Islet precursor cell (in vitro differentiated cells): ENCODE measurements around the gene HHATL.

Source experiments
- DNase-seq: peaks from one replicate; pipeline ENCODE4 v3.0.0-alpha.2; 2018

Gene HHATL

DNA sequence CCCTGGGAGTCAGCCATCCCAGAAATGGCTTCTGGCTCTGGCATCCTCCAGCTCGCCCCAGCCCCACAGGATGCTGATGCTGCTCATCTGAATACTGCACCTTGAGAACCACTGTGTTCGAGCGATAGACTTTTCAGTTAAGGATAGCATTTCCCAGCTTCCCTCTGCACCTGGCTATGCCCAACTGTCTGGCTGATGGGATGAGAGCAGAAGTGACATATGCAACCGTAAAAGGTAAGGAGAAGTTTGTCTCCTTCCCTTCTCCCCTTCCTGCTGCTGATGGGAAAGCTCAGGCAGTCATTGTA is 9.7 kb upstream of the HHATL start:
- DNase-seq, result peak; percentile 39

- DNase-seq, result peak; percentile 50
Measured at GRCh38 chr3:42711491-42712343, 9.1 kb upstream of the HHATL start.

GRCh38 chr3:42710323-42711021 is 7.9 kb upstream of the HHATL start:
- DNase-seq, result peak; percentile 19

DNA sequence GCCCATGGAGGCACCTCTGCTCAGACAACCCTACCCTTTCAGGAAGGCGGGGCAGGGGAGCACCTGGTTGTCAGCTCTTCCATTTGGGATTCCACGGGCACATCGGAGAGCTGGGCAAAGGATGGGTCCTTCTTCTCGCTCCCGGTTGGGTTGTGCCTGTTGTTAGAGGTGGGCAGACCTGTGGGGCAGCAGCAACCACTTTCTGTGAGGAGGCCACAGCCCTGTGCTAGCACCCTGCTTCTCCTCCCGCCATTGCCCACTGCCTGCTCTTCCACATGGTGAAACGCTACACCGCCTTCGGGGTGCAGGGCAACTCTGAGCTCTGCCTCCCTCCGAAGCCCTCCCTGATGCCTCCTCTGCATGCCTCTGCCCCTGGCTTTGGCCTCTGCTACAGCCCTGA is 7.0 kb upstream of the HHATL start:
- peak; percentile 45 for DNase-seq

DNA sequence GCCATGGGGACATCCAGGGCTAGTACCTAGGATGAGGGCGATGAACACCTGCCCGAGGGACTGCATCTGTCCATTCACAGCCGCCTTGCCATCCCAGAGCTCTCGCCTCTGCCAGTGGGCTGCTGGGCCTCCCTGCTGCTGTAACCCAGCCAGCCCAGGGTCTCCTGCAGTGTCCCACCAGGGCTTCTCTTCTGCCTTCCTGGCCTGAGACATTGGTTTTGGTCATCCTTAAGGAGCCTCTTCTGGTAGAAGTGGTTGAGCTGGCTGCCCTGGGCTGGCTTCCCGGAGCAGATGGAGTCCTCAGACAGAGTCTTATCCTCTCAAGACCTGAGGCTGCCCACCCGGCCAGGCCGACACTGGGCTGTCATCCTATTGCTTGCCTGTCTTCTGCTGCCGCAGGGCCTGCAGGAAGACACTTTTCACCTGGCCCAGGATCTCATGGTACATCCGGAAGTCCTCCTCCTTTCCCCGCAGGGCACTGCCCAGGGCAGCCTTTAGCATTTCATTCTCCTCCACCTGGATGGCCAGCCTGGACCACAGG is 6.1 kb upstream of the HHATL start:
- DNase-seq, result peak; percentile 44

DNA sequence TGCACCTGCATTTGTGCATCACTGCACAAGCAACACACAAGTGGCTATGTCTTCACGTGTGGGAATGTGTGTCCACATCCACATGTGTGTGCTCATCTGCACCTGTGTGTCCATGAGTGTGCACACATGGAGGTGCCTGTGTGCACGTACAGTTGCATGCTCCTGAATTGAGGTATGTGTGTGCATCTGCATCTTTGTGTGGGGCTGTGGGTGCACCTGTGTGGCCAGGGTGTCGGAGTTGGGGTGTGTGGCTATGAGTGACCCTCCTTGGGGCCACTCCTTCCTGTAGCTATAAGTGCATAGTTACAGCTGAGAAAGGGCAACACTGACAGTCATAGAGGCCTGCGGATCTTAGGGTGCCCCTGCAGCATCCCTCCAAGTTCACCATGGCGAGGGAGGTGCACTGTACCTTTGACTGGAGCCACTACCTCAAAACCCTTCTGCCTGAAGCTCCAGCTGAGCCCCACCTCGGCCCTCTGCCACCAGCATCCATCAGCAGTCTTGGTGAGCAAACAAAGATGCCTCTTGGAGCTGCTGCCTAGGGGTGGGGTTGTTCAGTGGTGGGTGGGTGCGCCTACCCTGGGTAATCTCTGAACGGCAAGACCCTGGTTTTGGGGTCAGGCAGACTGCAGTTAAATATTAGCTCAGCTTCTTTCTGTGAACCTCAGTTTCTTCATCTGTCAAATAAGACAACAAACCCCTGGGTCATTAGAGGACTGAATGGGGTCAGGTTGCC is 5.2 kb upstream of the HHATL start:
- peak; percentile 43 for DNase-seq

GRCh38 chr3:42706721-42707619 is 4.4 kb upstream of the HHATL start:
- peak; percentile 45 for DNase-seq

DNA sequence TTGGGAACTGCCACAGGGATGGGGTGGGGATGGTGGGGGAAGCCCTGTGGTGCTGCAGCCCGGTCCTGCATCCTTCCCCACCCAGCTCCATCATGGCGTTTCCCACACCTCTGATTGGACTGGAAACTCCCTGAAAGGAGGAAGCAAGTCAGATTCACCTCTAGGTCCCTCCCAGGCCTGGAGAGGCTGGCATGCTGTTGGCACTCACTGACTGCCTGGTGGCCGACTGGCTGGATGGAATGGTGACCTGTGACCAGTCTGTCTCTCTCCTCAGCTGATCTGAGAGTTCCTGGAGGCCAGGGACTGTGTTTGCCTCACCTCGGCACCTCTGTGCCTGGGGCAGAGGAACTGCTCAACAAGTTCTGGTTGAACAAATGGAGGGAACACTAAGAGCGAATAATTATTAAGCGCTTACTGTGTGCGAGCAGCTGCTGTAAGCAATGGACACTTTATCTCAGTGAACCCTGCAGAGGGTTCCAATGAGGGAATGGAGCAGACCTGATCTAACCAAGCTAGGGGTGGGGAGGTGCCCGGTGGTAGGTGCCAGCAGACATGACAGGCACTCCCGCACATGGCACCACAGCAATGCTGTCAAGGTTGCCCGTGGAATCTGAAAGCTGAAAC is 3.5 kb upstream of the HHATL start:
- peak; percentile 31 for DNase-seq

GRCh38 chr3:42705058-42705767 is 2.6 kb upstream of the HHATL start:
- DNase-seq, result peak; percentile 49

DNA sequence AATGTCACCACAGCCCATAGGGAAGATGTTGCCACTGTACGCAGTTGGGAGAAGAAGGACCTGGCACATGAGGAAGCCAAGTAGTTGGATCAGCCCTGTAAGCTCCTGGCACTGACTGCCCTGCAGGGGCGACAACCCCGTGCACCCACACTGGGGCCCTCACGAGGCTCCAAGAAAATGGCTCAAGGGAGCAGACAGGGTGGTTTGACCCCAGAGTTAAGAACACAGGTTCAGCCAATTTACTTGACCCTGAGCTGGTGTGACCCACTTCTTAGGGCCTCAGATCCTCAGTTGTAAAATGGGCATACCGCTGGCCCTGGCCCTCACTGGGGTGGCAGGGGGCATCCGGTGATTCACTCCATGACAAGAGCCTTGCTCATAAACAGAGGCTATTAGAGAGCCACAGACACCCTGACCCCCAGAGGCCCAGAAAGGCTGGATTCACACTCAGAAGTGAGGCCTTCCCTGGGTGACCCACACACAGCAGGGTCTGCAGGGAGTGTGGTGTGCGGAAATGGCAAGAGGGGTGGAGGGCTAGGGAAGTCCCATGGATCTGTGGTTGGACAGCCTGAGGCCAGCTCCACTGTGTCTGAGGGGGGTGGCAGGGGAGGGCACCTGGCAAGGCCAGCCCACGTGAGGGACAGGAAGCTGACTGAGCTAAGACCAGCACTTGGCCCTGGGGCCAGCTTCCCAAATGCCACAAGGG is 1.7 kb upstream of the HHATL start:
- peak; percentile 46 for DNase-seq

DNA sequence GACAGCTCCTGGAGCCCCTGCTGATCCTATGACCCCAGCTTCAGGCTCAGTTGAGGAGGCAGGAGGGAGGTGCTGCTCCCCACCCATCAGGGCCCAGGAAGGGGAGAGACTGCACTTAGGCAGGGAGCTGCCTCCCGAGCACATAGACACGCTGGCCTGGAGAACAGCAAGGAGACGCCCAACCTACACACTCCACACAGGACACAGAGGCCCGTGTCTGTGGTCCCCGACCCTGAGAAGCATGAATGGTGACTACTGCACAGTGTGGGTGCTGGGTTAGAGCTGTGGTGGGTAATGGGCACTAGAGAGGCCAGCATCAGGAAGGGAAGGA is 1.1 kb upstream of the HHATL start:
- peak; percentile 50 for DNase-seq

GRCh38 chr3:42702982-42703694 is 540 bp upstream of the HHATL start:
- peak; percentile 52 for DNase-seq

GRCh38 chr3:42701371-42702065 is 1.1 kb downstream of the HHATL start:
- peak; percentile 85 for DNase-seq

GRCh38 chr3:42700366-42701288 is 2.0 kb downstream of the HHATL start:
- DNase-seq, result peak; percentile 33

- DNase-seq, result peak; percentile 46
Measured at GRCh38 chr3:42699511-42699971, 3.1 kb downstream of the HHATL start.

DNA sequence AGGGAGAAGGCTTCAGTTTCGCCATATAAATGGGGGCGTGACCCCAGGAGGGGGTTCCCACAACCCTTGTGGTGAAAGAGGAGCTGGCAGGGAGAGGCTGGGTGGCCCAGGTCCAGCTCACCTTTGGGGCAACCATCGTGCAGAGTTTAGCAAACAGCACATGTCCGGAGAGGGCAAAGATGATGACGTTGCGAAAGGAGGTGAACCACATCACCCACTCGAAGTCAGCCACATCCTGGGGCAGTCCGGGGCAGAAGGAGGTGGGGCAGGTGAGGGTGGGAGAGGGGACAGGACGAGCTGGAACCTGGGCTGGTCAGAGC is 3.7 kb downstream of the HHATL start:
- DNase-seq, result no peak

DNA sequence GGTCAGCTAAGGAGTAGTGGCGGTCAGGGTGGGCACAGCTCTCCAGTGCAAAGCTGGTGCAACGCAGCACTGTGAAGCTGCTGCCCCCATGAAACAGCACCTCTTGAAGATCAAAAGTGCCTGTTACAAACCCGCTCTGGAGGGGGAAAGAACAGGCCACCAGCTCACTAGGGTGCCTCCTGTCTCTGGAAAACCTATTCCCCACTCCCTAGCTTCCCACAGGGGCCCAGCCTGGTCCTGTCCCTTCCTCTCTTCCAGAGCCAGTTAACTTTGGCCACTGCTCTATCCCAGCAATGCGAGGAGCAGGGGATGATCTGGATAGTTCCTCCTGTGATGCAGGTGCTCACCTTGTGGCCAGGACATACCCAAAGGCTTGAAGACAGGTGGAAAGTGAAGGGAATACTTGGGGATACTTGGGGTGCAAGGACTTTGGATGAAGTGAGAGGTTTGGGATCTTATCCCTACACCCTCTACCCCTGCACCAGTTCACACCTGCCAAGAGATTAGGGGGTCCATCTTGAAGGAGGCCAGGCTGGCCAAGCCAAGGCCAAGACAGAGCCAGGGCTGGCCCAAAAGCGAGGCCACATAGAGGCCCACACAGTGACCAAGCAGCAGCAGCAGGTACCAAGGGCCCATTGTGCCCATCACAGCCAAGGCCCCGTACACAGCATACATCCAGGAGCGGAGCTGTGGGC is 4.2 kb downstream of the HHATL start:
- DNase-seq, result peak; percentile 42
